Stimulated activated naive CD4-positive, alpha-beta T cell treated with Interleukin-2 at 50 U/mL for 16 hours (primary cell): ENCODE data around the gene CEACAM16.
"Not testable (repeated sequence)": the region's sequence is repeated elsewhere in the genome, so short reads cannot be mapped to it uniquely, and the experiment has no call there.

Experiments used
- DNase-seq: peaks from one replicate; lab custom pipeline; 2025; lab: John Stamatoyannopoulos, UW

Gene CEACAM16

GRCh38 chr19:44698492-44699201 lies at the start of gene CEACAM16:
Gene CEACAM16, plus strand, starts transcription at chr19:44699151. Its CDS starts 2,306 bp downstream, at chr19:44701457.
- no peak for DNase-seq

- no peak for DNase-seq
These were observed 49.3 kb upstream of the CEACAM16 start for GRCh38 chr19:44649578-44650145.

GRCh38 chr19:44653343-44653742 lies 45.6 kb upstream of the CEACAM16 start:
- DNase-seq = no peak

- peak; percentile 44 for DNase-seq
These were observed 44.8 kb upstream of the CEACAM16 start for GRCh38 chr19:44653977-44654774.

GRCh38 chr19:44657211-44657921 lies 41.6 kb upstream of the CEACAM16 start:
- peak; percentile 55 for DNase-seq

GRCh38 chr19:44658069-44658733 lies 40.8 kb upstream of the CEACAM16 start:
- DNase-seq = no peak

GRCh38 chr19:44660081-44660480 lies 38.9 kb upstream of the CEACAM16 start:
- DNase-seq = no peak

- no peak for DNase-seq
These were observed 37.7 kb upstream of the CEACAM16 start for GRCh38 chr19:44661205-44661604.

- no peak for DNase-seq
These were observed 37.0 kb upstream of the CEACAM16 start for GRCh38 chr19:44661904-44662303.

- DNase-seq = no peak
These were observed 36.1 kb upstream of the CEACAM16 start for GRCh38 chr19:44662691-44663385.

GRCh38 chr19:44663996-44664395 lies 35.0 kb upstream of the CEACAM16 start:
- no peak for DNase-seq

GRCh38 chr19:44664976-44665375 lies 34.0 kb upstream of the CEACAM16 start:
- DNase-seq = no peak

GRCh38 chr19:44666852-44667556 lies 31.9 kb upstream of the CEACAM16 start:
- DNase-seq = no peak

GRCh38 chr19:44668985-44669764 lies 29.8 kb upstream of the CEACAM16 start:
- no peak for DNase-seq

- not testable (repeated sequence) for DNase-seq
These were observed 28.9 kb upstream of the CEACAM16 start for GRCh38 chr19:44670027-44670426.

GRCh38 chr19:44671400-44671799 lies 27.6 kb upstream of the CEACAM16 start, which contains the start of gene CEACAM19:
Gene CEACAM19, plus strand, starts transcription at chr19:44671482. Its CDS starts 450 bp downstream, at chr19:44671932.
- DNase-seq = no peak

- no peak for DNase-seq
These were observed 26.7 kb upstream of the CEACAM16 start for GRCh38 chr19:44672226-44672625.

- DNase-seq = no peak
These were observed 25.4 kb upstream of the CEACAM16 start for GRCh38 chr19:44673510-44673909.

- DNase-seq = no peak
These were observed 23.4 kb upstream of the CEACAM16 start for GRCh38 chr19:44675521-44675920.
